MV-4-11 (cell line): ENCODE results near the gene LRRC10.

Source experiments
- DNase-seq: peaks from one replicate; lab custom pipeline; 2025; lab: John Stamatoyannopoulos, UW

The LRRC10 gene

GRCh38 chr12:69570000-69570516 lies 40.6 kb downstream of the LRRC10 start:
- no peak for DNase-seq

DNA sequence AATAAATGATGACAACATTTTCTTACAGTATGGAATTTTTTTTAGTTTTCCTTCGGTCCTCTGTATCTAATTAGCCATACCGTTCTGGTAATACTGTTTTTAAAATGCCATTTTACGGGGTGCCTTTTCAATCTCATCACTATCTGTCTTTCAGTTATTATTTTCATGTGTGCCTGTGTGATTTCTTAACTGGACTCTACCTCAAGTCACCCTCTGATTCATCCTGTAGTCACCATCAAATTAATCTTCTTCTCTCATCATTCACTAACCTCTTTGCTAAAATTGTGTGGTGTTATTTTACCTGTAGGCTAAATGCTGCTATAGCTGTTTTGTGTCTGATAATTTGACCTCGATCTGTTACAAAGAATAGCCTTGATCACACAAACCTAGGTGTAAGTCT lies 41.5 kb downstream of the LRRC10 start:
- DNase-seq, result no peak

GRCh38 chr12:69566603-69567002 lies 44.1 kb downstream of the LRRC10 start:
- DNase-seq, result no peak

DNA sequence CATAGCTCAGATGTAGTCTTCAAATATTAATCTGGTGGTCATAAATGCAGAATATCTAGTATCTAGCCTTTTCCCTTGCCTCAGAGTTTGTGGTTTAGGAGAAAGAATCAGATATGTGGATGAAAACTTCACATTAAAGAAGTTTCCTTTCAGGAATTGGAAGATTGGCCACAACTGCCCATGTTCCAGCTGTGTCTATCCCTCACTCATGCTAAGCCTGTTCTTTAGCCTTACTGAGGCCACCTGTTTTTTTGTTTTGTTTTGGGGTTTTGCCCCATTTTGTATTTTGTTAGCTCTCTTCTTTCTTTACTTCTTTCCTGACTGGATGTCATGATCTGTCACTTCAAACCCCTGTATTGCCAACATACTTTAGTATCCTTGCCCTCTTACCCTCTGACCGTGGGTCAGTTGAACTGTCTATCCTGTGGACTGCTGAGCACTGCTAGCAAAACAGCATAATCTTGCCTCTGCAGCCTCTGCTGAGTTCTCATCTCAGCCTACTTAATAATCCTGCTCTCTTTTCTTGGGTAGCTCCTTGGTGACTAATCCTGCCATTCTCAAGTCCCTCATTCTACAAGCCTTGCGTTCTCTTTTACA lies 47.4 kb downstream of the LRRC10 start:
- no peak for DNase-seq
